Caco-2 (cell line): ENCODE data around the gene NCAPD3. TPM values are rescaled to one million over a fixed set of nuclear protein-coding genes. Genes with fewer than 3 reads are reported as not detected.

ENCODE experiments used
- BruUV-seq: library from RNA; stranded (reverse); fragments of 400-500 nt; replicated peaks from 2 replicates; lab custom pipeline; 2021; lab: Mats Ljungman, UMichigan
- CTCF ChIA-PET: fragments of 300-600 bp; sonication (Branson Sonifier 250); formaldehyde crosslinking; loops from one replicate; lab custom pipeline; 2022; ENCODE audit warnings: antibody characterized with exemption; lab: Charles Lee
- POLR2A ChIA-PET: fragments of 300-600 bp; sonication (Branson Sonifier 250); formaldehyde crosslinking; loops from one replicate; lab custom pipeline; 2022; ENCODE audit warnings: antibody characterized with exemption; lab: Charles Lee
- DNase-seq, 2 experiments: peaks; one replicate each; pipeline versions ENCODE4 v3.0.0 to v3.0.0-alpha.2; 2020 to 2022
- H3K27me3 ChIP-seq: replicated peaks from 2 replicates; pipeline ENCODE4 v1.6.0; 2011; ENCODE audit warnings: low read length; ENCODE audit not compliant: control insufficient read depth, insufficient read depth
- H3K36me3 ChIP-seq: 2 replicates; pipeline ENCODE4 v1.5.1; 2011; ENCODE audit warnings: low read length; ENCODE audit not compliant: control insufficient read depth, insufficient read depth
- H3K4me1 ChIP-seq: fragments of 250-450 bp; sonication (Bioruptor Pico); 2 replicates; pipeline ENCODE4 v1.5.1; 2020; ENCODE audit warnings: mild to moderate bottlenecking
- H3K4me3 ChIP-seq: 2 replicates; pipeline ENCODE4 v1.5.1; 2011; ENCODE audit warnings: low read depth, mild to moderate bottlenecking, control low read depth, low read length
- H3K9me3 ChIP-seq: fragments of 250-450 bp; sonication (Bioruptor Pico); 2 replicates; pipeline ENCODE4 v1.5.1; 2020; ENCODE audit warnings: mild to moderate bottlenecking, moderate library complexity
- H3K27ac Mint-ChIP-seq: one replicate; pipeline ENCODE4 v1.8.0; 2022; ENCODE audit warnings: mixed read lengths; ENCODE audit not compliant: unreplicated experiment
- H3K27me3 Mint-ChIP-seq: one replicate; pipeline ENCODE4 v1.8.0; 2022; ENCODE audit warnings: mixed read lengths; ENCODE audit not compliant: insufficient read depth, unreplicated experiment
- H3K36me3 Mint-ChIP-seq: one replicate; pipeline ENCODE4 v1.8.0; 2022; ENCODE audit warnings: mild to moderate bottlenecking, mixed read lengths; ENCODE audit not compliant: insufficient read depth, unreplicated experiment
- H3K4me1 Mint-ChIP-seq: one replicate; pipeline ENCODE4 v1.8.0; 2022; ENCODE audit warnings: low read depth, mixed read lengths; ENCODE audit not compliant: unreplicated experiment
- H3K4me3 Mint-ChIP-seq: one replicate; pipeline ENCODE4 v1.8.0; 2022; ENCODE audit warnings: mild to moderate bottlenecking, moderate library complexity, mixed read lengths; ENCODE audit not compliant: unreplicated experiment
- H3K9me3 Mint-ChIP-seq: one replicate; pipeline ENCODE4 v1.8.0; 2022; ENCODE audit warnings: mixed read lengths; ENCODE audit not compliant: unreplicated experiment
- intact Hi-C: fragments of 100-400 bp; cut with micrococcal nuclease; formaldehyde crosslinking; loops from one replicate; pipeline ENCODE4 v1.10.0; 2022; ENCODE audit not compliant: unreplicated experiment
- total RNA-seq: library from RNA; stranded (reverse); gene quantifications from 2 replicates; pipeline ENCODE4 v1.2.3, GENCODE V29; 2022
- TF ChIP-seq, protein P1 (sequence below), 2 experiments: fragments of 200-600 bp in 1 of 2; IDR thresholded peaks; 1 replicate in 1 of 2; 2 replicates in 1 of 2; pipeline versions ENCODE4 v1.5.1 to v1.8.0; 2011 to 2022; ENCODE audit warnings: antibody characterized with exemption in 1 of 2, control low read depth in 1 of 2, inconsistent platforms in 1 of 2, low read depth in 1 of 2, low read length in 1 of 2, mild to moderate bottlenecking in 1 of 2, moderate library complexity in 1 of 2; ENCODE audit not compliant: insufficient read depth in 1 of 2, severe bottlenecking in 1 of 2, unreplicated experiment in 1 of 2

NCAPD3 gene
- total RNA-seq, 1 experiment from 2014 or later: 108 TPM

- no peak for DNase-seq
- no peaks in the 10 kb centered on the region for H3K9me3 Mint-ChIP-seq
- no peak overlapping the region for H3K4me3 Mint-ChIP-seq
- ChIA-PET CTCF (no interaction called here), POLR2A (no interaction called here)
- peaks cover 99% of the 10 kb centered on the region for H3K36me3 Mint-ChIP-seq
- no TSS peak for BruUV-seq
- H3K27me3 ChIP-seq: no peaks in the 10 kb centered on the region
- H3K4me1 ChIP-seq: peaks cover 14% of the 10 kb centered on the region
- H3K9me3 ChIP-seq: no peaks in the 10 kb centered on the region
- intact Hi-C loops: no loop called here
- peaks cover 18% of the 10 kb centered on the region for H3K4me1 Mint-ChIP-seq
- no peak overlapping the region for H3K4me3 ChIP-seq
- peaks cover 8% of the 10 kb centered on the region for H3K36me3 ChIP-seq
- TF ChIP-seq, protein P1, sequence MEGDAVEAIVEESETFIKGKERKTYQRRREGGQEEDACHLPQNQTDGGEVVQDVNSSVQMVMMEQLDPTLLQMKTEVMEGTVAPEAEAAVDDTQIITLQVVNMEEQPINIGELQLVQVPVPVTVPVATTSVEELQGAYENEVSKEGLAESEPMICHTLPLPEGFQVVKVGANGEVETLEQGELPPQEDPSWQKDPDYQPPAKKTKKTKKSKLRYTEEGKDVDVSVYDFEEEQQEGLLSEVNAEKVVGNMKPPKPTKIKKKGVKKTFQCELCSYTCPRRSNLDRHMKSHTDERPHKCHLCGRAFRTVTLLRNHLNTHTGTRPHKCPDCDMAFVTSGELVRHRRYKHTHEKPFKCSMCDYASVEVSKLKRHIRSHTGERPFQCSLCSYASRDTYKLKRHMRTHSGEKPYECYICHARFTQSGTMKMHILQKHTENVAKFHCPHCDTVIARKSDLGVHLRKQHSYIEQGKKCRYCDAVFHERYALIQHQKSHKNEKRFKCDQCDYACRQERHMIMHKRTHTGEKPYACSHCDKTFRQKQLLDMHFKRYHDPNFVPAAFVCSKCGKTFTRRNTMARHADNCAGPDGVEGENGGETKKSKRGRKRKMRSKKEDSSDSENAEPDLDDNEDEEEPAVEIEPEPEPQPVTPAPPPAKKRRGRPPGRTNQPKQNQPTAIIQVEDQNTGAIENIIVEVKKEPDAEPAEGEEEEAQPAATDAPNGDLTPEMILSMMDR (IDR thresholded peaks at IDR 0.05; ENCODE audit: insufficient read depth in 1 of 2, low read depth in 1 of 2, low read length in 1 of 2, severe bottlenecking in 1 of 2, unreplicated experiment in 1 of 2): no peak
- H3K27me3 Mint-ChIP-seq: no peaks in the 10 kb centered on the region
- H3K27ac Mint-ChIP-seq: no peak overlapping the region
Observed at GRCh38 chr11:134202661-134203060, 21.1 kb downstream of the NCAPD3 start.

DNA sequence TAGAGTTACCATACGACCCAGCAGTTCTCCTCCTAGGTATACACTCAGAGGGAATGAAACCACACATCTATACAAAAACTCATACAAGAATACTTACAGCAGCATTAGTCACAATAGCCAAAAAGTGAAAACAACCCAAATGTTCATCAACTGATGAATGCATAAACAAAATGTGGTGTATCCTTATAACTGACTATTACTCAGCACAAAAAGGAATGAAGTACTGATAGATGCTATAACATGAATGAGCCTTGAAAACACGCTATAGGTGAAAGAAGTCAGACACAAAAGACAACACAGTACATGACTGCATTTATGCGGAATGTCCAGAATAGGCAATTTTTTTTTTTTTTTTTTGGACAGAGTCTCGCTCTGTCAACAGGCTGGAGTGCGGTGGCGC, 23.1 kb downstream of the NCAPD3 start:
- DNase-seq: no peak
- intact Hi-C loops: no loop called here
- TF ChIP-seq, protein P1 (IDR thresholded peaks at IDR 0.05; ENCODE audit: insufficient read depth in 1 of 2, low read depth in 1 of 2, low read length in 1 of 2, severe bottlenecking in 1 of 2, unreplicated experiment in 1 of 2): no peak
- Mint-ChIP-seq H3K9me3 (no peaks in the 10 kb centered on the region), H3K4me3 (no peak overlapping the region), H3K27ac (no peak overlapping the region), H3K4me1 (peaks cover 21% of the 10 kb centered on the region), H3K27me3 (no peaks in the 10 kb centered on the region), H3K36me3 (peaks cover 99% of the 10 kb centered on the region)
- BruUV-seq: no TSS peak
- Histone ChIP-seq H3K27me3 (no peaks in the 10 kb centered on the region), H3K36me3 (no peaks in the 10 kb centered on the region; the same call in 1 of the 2 replicates), H3K4me1 (peaks cover 17% of the 10 kb centered on the region), H3K9me3 (no peaks in the 10 kb centered on the region), H3K4me3 (no peak overlapping the region)
- ChIA-PET CTCF (no interaction called here), POLR2A (no interaction called here)

GRCh38 chr11:134199531-134199930, 24.2 kb downstream of the NCAPD3 start:
- H3K4me1 ChIP-seq: peaks cover 17% of the 10 kb centered on the region
- intact Hi-C loops: no loop called here
- peak overlapping the region; percentile 44 for H3K27ac Mint-ChIP-seq
- TF ChIP-seq, protein P1 (IDR thresholded peaks at IDR 0.05; ENCODE audit: insufficient read depth in 1 of 2, low read depth in 1 of 2, low read length in 1 of 2, severe bottlenecking in 1 of 2, unreplicated experiment in 1 of 2): no peak
- no peak overlapping the region for H3K4me3 Mint-ChIP-seq
- no peaks in the 10 kb centered on the region for H3K9me3 ChIP-seq
- no peak for DNase-seq
- CTCF ChIA-PET: no interaction called here
- peaks cover 96% of the 10 kb centered on the region for H3K36me3 Mint-ChIP-seq
- no peaks in the 10 kb centered on the region for H3K9me3 Mint-ChIP-seq
- no TSS peak for BruUV-seq
- peaks cover 21% of the 10 kb centered on the region for H3K4me1 Mint-ChIP-seq
- no peaks in the 10 kb centered on the region for H3K27me3 Mint-ChIP-seq
- no peaks in the 10 kb centered on the region for H3K27me3 ChIP-seq
- H3K4me3 ChIP-seq: no peak overlapping the region
- POLR2A ChIA-PET: interaction anchor here (0.7 kb wide), 1 partner anchor 25 kb away, joined by 3 read pairs; the partner anchor contains the start of gene VPS26B
- no peaks in the 10 kb centered on the region; the same call in 1 of the 2 replicates for H3K36me3 ChIP-seq
